A673 (cell line): ENCODE measurements around the gene C3orf52. TPM values are rescaled to one million over a fixed set of nuclear protein-coding genes. Genes with fewer than 3 reads are reported as not detected.

ENCODE experiments used
- BruUV-seq: library from RNA; stranded (reverse); fragments of 400-500 nt; replicated peaks from 2 replicates; lab custom pipeline; 2021; lab: Mats Ljungman, UMichigan
- CTCF ChIA-PET: fragments of 300-600 bp; sonication (Branson Sonifier 250); formaldehyde crosslinking; loops from one replicate; lab custom pipeline; 2022; ENCODE audit warnings: antibody characterized with exemption; lab: Charles Lee
- POLR2A ChIA-PET: fragments of 300-600 bp; sonication (Branson Sonifier 250); formaldehyde crosslinking; loops from one replicate; lab custom pipeline; 2022; ENCODE audit warnings: antibody characterized with exemption; ENCODE audit not compliant: low non-redundant PET; lab: Charles Lee
- DNase-seq: peaks from one replicate; pipeline ENCODE4 v3.0.0-alpha.2; 2015; ENCODE audit warnings: low spot score
- H3K27ac ChIP-seq: fragments of 200-600 bp; sonication (generic); 2 replicates; pipeline ENCODE4 v1.5.1; 2016; ENCODE audit warnings: mixed run types, low read depth, mild to moderate bottlenecking, mixed read lengths, antibody characterized with exemption, low read length; ENCODE audit not compliant: poor library complexity, severe bottlenecking
- H3K27me3 ChIP-seq: fragments of 200-600 bp; sonication (generic); replicated peaks from 2 replicates; pipeline ENCODE4 v1.6.1; 2017; ENCODE audit warnings: mixed run types, low read depth, mild to moderate bottlenecking, mixed read lengths, antibody characterized with exemption, low read length; ENCODE audit not compliant: insufficient read depth, poor library complexity
- H3K36me3 ChIP-seq: fragments of 200-600 bp; sonication (generic); 2 replicates; pipeline ENCODE4 v1.6.1; 2016; ENCODE audit warnings: mixed run types, mild to moderate bottlenecking, mixed read lengths, antibody characterized with exemption, low read length; ENCODE audit not compliant: insufficient read depth, poor library complexity, severe bottlenecking
- H3K4me1 ChIP-seq: fragments of 200-600 bp; sonication (generic); 2 replicates; pipeline ENCODE4 v1.6.1; 2017; ENCODE audit warnings: mixed run types, mild to moderate bottlenecking, mixed read lengths, antibody characterized with exemption, low read length; ENCODE audit not compliant: insufficient read depth, poor library complexity, severe bottlenecking
- H3K4me3 ChIP-seq: fragments of 200-600 bp; sonication (generic); 2 replicates; pipeline ENCODE4 v1.5.1; 2016; ENCODE audit warnings: low read depth, mixed run types, mild to moderate bottlenecking, mixed read lengths, low read length; ENCODE audit not compliant: poor library complexity, severe bottlenecking
- H3K9me3 ChIP-seq: fragments of 200-600 bp; sonication (generic); 2 replicates; pipeline ENCODE4 v1.6.1; 2016; ENCODE audit warnings: mixed run types, low read depth, mild to moderate bottlenecking, mixed read lengths, antibody characterized with exemption, low read length; ENCODE audit not compliant: poor library complexity, severe bottlenecking
- CTCF ChIP-seq: fragments of 300-800, 200-600 bp; sonication (generic); conservative IDR thresholded peaks from 2 replicates; pipeline ENCODE4 v1.5.1; 2017; ENCODE audit warnings: low read depth, mild to moderate bottlenecking, antibody characterized with exemption, low read length, moderate library complexity, mixed read lengths
- EZH2 ChIP-seq: fragments of 200-600 bp; sonication (generic); IDR thresholded peaks from 2 replicates; pipeline ENCODE4 v1.6.1; 2017; ENCODE audit warnings: borderline replicate concordance, low read depth, mild to moderate bottlenecking, mixed read lengths, antibody characterized with exemption, low read length; ENCODE audit not compliant: poor library complexity, severe bottlenecking
- intact Hi-C: fragments of 100-400 bp; cut with micrococcal nuclease; formaldehyde crosslinking; loops from one replicate; pipeline ENCODE4 v1.10.0; 2022; ENCODE audit not compliant: unreplicated experiment
- total RNA-seq: library from RNA; stranded (reverse); gene quantifications from 2 replicates; pipeline ENCODE4 v1.2.3, GENCODE V29; 2021

C3orf52 gene
- total RNA-seq, 1 experiment from 2014 or later: 0.73 TPM

- no peak for DNase-seq
- Histone ChIP-seq H3K9me3 (no peaks in the 10 kb centered on the region), H3K36me3 (no peaks in the 10 kb centered on the region), H3K27me3 (no peaks in the 10 kb centered on the region), H3K4me1 (no peaks in the 10 kb centered on the region), H3K4me3 (no peak overlapping the region), H3K27ac (no peak overlapping the region)
- intact Hi-C loops: loop anchor here (10.0 kb wide), 1 partner anchor 185 kb away; no protein-coding TSS in a partner anchor
- ChIA-PET CTCF (no interaction called here), POLR2A (no interaction called here)
- TF ChIP-seq CTCF (no peak), EZH2 (no peak)
- no TSS peak for BruUV-seq
Observed at GRCh38 chr3:112129925-112130637, 43.9 kb downstream of the C3orf52 start.

- intact Hi-C loops: loop anchor here (10.0 kb wide), 1 partner anchor 184 kb away; no protein-coding TSS in a partner anchor
- Histone ChIP-seq H3K9me3 (no peaks in the 10 kb centered on the region), H3K27ac (no peak overlapping the region), H3K4me3 (no peak overlapping the region), H3K27me3 (no peaks in the 10 kb centered on the region), H3K4me1 (no peaks in the 10 kb centered on the region), H3K36me3 (no peaks in the 10 kb centered on the region)
- no peak for DNase-seq
- no TSS peak for BruUV-seq
- ChIA-PET POLR2A (interaction anchor here (0.9 kb wide), 1 partner anchor 9 kb away, joined by 3 read pairs; no protein-coding TSS in a partner anchor), CTCF (no interaction called here)
- TF ChIP-seq CTCF (no peak), EZH2 (no peak)
Observed at GRCh38 chr3:112130638-112130993, 44.4 kb downstream of the C3orf52 start.

GRCh38 chr3:112131111-112131510, 44.9 kb downstream of the C3orf52 start:
- no TSS peak for BruUV-seq
- no peak overlapping the region for H3K27ac ChIP-seq
- H3K4me1 ChIP-seq: no peaks in the 10 kb centered on the region
- intact Hi-C loops: loop anchor here (10.0 kb wide), 1 partner anchor 184 kb away; no protein-coding TSS in a partner anchor
- ChIA-PET POLR2A (interaction anchor here (0.9 kb wide), 1 partner anchor 9 kb away, joined by 3 read pairs; no protein-coding TSS in a partner anchor), CTCF (no interaction called here)
- no peaks in the 10 kb centered on the region for H3K36me3 ChIP-seq
- DNase-seq: no peak
- TF ChIP-seq EZH2 (no peak), CTCF (no peak)
- H3K4me3 ChIP-seq: no peak overlapping the region
- H3K27me3 ChIP-seq: no peaks in the 10 kb centered on the region
- H3K9me3 ChIP-seq: no peaks in the 10 kb centered on the region
